Measurements from ENCODE around the gene PNN. TPM values are rescaled to one million over a fixed set of nuclear protein-coding genes. Genes with fewer than 3 reads are reported as not detected.

The PNN gene
- total RNA-seq: 20.4 and 27.3 TPM in 2 replicates

DNA sequence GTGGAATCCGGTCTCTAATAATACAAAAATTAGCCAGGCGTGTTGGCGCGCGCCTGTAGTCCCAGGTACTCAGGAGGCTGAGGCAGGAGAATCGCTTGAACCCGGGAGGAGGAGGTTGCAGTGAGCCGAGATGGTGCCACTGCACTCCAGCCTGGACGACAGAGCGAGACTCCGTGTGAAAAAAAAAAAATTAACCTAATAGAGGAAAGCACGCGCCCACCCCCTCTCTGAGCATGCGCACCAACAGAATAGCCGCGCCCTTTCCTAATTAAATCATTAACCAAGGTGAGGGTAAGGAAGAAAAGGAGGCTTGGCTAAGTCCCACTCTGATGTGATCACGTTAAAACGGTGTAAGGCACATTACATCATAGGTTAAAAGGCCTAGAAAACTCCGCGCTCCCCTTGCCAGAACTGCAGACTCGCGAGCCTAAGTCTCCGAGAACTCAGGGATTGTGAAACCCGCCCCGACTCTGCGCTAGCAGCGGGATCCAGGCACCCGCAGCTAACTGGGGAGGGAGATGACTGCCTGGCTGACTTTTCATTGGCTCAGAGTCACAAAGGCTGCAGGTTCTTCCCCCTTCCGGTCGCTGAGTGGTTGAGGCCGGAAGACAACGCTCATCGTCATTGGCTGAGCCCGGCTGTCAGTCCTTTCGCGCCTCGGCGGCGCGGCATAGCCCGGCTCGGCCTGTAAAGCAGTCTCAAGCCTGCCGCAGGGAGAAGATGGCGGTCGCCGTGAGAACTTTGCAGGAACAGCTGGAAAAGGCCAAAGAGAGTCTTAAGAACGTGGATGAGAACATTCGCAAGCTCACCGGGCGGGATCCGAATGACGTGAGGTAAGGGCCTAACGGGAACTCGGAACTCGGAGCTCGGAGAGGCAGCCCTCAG, at the start of gene PNN:
Gene PNN, plus strand, starts transcription at position 695 of the 885 bp plus-strand sequence. Its CDS starts 26 bp downstream, at position 721.

Other genes starting within 250 kb of the PNN start
- gene SEC23A, start 72.0 kb upstream of the PNN start, total RNA-seq: 464 and 537 TPM in 2 replicates
- gene GEMIN2, start 60.9 kb upstream of the PNN start, total RNA-seq: 19.1 and 30.9 TPM in 2 replicates
- gene TRAPPC6B, start 4.9 kb upstream of the PNN start, total RNA-seq: 31.0 and 38.2 TPM in 2 replicates
- gene MIA2, start 58.7 kb downstream of the PNN start, total RNA-seq: 16.2 and 26.7 TPM in 2 replicates

Measured in uterine smooth muscle cell (primary cell).